ENCODE data around the gene UNC79.

GRCh38 chr14:93753647-93754046 is 322.9 kb downstream of the UNC79 start:
- TF ChIP-seq YY1 (IDR thresholded peaks at IDR 0.05; ENCODE audit: insufficient read depth, insufficient read length) = no peak
- no peak for TF ChIP-seq ZNF274 (IDR thresholded peaks at IDR 0.05; ENCODE audit: low read depth, low read length)
- no peak for TF ChIP-seq SUZ12 (IDR thresholded peaks at IDR 0.05; ENCODE audit: extremely low read depth, insufficient read depth, insufficient read length)
